GM20431 (cell line): ENCODE data around the gene E4F1.
"Not testable (repeated sequence)": the region's sequence is repeated elsewhere in the genome, so short reads cannot be mapped to it uniquely, and the experiment has no call there.

Source experiments
- in situ Hi-C: fragments of 300-500 bp; cut with MseI, MboI; formaldehyde crosslinking; loops from one replicate; pipeline ENCODE4 v1.15.0; 2020; ENCODE audit warnings: low sequenced_read_pairs; ENCODE audit not compliant: unreplicated experiment

The E4F1 gene

GRCh38 chr16:2229091-2229490, 5.7 kb downstream of the E4F1 start:
- in situ Hi-C loops, result no loop called here

- in situ Hi-C loops, result no loop called here
Observed at GRCh38 chr16:2229632-2230250, 6.3 kb downstream of the E4F1 start.

DNA sequence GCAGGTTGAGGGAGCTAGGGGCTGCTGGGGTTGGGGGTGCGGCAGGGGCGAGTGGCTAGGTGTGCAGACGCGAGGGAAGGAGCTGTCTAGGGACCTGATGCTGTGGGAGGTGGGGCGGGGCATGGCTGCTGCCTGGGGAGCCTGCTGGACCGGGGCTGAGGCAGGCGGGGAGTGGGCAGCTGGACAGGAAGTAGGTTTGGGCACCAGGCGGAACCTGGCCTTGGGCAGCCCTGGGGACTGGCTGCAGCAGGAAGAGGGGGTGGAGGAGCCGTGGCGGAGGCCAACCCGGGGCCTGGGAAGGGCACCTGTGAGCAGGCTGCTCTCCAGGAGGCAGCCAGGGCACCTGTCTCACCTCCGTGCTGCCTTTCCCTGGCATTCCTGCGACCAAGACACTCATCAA, 7.0 kb downstream of the E4F1 start:
- in situ Hi-C loops, result no loop called here

DNA sequence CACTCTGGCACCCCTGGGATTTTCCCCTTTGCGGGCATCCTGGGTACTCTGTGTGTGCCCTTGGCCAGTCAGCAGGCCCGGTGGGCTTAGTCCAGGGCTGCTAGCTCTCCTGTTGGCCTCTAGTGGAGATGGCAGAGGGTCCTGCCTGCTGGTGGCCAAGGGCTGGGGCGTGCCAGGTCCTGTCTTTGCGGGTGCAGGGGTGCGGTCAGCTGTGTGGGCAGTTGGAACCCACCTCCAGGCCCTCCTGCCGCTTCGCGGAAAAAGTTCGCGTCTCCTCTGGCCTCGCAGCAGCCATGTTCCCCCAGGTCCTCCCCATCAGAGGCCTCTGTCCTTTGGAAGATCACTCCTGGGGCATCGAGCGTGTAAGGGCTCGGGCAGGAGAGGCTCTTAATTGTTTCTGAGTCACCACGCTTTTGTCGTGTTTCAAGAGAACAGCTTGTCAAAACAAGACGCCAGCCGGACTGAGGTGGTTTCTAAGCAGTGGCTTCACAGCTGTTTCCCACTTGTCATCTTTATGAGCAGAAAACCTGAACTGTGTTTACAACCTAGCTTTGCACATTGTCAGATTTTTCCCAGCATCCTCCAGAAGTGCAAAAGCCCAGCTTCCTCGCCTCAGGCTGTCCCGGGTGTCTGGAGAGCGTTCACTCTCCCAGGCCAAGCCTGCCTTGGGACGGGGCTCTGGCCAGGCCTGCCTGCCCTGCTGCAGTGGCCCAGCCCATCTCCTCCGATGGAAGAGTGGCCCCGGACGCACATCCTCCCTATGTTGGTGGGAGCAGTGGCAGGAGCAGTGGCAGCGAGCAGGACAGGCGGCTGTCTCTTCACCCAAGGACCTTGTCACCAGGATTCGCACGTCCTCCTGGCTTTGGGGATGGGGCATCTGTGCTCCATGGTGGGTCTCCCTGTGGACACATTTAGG, 7.9 kb downstream of the E4F1 start:
- in situ Hi-C loops, result no loop called here

DNA sequence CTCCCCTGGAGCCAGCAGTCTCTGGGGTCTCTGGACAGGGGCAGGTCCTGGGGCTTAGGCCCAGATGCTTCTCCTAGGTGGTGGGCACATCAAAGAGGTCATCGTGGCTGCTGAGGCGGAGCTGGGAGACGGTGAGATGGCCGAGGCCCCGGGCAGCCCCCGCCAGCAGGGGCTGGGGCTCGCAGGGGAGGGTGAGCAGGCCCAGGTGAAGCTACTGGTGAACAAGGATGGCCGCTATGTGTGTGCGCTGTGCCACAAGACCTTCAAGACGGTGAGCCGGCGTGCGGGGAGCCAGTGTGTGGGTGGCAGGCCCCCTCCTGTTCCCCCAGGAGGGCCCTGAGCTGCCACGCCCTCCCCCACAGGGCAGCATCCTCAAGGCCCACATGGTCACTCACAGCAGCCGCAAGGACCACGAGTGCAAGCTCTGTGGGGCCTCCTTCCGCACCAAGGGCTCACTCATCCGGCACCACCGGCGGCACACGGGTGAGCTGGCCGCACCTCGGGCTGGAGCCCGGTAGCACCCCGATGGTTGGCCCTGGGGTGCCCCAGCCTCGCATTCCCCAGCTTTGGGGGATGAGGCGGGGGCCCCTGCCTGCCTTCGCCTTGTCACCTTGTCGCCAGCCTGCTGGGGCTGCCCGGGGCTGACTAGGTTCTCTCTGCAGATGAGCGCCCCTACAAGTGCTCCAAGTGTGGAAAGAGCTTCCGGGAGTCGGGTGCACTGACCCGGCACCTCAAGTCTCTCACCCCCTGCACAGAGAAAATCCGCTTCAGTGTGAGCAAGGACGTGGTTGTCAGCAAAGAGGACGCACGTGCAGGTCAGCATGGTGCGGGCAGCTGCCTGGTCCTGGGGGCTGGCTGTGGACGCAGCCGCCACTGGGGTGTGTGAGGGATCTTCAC, 9.0 kb downstream of the E4F1 start:
- in situ Hi-C loops, result no loop called here

- in situ Hi-C loops, result no loop called here
Observed at GRCh38 chr16:2233046-2233775, 9.8 kb downstream of the E4F1 start.

DNA sequence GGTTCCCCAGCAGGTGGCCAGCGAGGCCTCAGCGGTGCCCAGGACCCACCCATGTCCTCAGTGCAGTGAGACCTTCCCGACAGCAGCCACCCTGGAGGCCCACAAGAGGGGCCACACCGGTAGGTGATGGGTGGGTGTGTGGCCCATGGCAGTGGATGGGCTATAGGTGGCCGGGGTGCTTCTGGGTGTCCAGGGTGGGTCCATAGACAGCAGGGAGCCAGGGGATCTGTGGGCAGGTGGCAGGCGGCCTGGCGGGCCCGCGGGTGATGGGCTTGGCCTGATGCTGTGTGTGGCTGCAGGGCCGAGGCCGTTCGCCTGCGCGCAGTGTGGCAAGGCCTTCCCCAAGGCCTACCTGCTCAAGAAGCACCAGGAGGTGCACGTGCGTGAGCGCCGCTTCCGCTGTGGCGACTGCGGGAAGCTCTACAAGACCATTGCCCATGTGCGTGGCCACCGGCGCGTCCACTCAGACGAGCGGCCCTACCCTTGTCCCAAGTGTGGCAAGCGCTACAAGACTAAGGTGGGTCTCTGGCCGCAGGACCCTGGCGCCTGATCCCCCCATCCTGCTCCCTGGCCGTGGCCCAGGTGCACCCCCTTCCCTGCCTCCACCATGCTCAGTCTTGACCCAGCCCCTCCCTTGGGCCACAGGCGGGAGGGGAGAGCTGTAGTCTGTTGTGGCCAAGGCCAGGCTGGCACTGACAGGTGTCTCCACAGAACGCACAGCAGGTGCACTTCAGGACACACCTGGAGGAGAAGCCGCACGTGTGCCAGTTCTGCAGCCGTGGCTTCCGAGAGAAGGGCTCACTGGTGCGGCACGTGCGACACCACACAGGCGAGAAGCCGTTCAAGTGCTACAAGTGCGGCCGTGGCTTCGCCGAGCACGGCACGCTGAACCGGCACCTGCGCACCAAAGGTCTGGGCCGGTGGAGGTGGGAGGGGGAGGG, 10.8 kb downstream of the E4F1 start:
- in situ Hi-C loops, result no loop called here

DNA sequence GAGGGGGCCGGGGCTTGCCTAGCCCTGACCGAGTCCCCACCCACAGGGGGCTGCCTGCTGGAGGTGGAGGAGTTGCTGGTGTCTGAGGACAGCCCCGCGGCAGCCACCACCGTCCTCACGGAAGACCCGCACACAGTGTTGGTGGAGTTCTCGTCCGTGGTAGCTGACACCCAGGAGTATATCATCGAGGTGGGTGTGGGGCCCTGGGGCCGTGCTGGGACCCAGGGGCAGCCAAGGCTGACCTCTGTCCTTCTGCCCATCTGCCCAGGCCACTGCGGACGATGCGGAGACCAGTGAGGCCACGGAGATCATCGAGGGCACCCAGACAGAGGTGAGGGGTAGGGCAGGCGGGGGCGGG, 11.4 kb downstream of the E4F1 start:
- in situ Hi-C loops, result no loop called here

- in situ Hi-C loops, result no loop called here
Observed at GRCh38 chr16:2235234-2235651, 11.9 kb downstream of the E4F1 start.

DNA sequence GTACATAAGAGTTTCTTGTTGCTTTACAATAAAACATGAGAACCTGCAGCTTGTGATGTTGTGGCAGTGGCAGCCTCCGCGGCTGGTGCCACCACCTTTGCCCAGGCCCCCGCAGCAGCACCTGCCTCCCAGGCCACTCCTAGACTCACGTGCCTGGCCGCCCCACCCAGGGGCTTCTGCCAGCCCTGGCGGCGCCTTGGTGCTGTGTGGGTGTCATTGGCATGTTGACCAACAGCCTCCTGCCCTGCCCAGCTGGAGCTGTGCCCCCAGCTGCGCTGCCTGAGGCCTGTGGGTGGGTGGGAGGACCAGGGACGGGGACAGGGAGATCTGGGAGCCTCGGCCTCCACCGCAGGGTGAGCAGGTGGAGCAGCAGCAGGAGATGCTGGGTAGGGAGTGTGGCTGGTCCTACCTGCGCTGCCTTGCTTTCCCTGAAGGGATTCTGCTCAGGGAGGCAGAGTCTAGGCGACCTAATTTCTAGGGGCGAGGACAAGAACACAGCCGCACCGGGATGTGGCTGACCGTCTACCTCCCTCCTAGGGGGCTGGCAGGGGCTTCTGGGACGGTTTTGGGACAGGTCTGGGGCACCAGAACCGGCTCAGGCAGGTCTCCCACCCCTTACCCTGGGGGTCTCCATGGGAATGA, 12.4 kb downstream of the E4F1 start:
- in situ Hi-C loops, result no loop called here

DNA sequence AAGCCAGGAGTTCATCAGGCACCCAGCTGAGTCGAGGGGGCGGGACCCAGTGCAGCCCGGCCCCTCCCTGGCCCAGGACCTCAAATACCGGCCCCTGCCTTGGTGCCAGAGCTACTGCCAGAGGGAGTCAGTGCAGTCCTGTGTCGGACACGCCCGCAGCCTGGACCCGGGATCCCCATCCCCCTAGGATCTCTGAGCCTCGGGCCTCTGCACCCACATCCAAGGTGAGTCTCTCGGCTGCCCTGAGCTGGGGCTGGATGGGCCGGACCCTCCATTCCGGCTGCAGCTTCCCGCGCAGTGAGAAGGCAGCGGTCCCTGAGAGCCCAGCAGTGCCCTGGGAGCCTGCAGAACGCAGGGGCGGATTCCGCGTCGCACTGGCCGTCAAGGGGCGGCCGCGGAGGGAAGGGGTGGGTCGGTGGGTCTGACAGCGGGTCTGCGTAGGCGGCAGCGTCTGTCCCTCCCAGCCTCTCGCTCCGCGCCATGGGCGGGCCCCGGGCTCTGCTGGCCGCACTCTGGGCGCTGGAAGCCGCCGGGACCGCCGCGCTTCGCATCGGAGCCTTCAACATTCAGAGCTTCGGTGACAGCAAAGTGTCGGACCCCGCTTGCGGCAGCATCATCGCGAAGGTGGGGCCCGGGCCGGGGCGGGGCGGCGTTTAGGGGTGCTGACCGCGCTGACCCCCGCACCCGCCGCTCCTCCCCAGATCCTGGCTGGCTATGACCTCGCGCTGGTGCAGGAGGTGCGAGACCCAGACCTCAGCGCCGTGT, 13.1 kb downstream of the E4F1 start, which contains the start of gene DNASE1L2:
TSS of gene DNASE1L2 (plus strand) at position 108 of the 765 bp plus-strand sequence. CDS start at position 481, 373 bp downstream.
- in situ Hi-C loops, result no loop called here

GRCh38 chr16:2237102-2237482, 13.7 kb downstream of the E4F1 start:
- in situ Hi-C loops, result no loop called here

- in situ Hi-C loops, result no loop called here
Observed at GRCh38 chr16:2237493-2238149, 14.2 kb downstream of the E4F1 start.

DNA sequence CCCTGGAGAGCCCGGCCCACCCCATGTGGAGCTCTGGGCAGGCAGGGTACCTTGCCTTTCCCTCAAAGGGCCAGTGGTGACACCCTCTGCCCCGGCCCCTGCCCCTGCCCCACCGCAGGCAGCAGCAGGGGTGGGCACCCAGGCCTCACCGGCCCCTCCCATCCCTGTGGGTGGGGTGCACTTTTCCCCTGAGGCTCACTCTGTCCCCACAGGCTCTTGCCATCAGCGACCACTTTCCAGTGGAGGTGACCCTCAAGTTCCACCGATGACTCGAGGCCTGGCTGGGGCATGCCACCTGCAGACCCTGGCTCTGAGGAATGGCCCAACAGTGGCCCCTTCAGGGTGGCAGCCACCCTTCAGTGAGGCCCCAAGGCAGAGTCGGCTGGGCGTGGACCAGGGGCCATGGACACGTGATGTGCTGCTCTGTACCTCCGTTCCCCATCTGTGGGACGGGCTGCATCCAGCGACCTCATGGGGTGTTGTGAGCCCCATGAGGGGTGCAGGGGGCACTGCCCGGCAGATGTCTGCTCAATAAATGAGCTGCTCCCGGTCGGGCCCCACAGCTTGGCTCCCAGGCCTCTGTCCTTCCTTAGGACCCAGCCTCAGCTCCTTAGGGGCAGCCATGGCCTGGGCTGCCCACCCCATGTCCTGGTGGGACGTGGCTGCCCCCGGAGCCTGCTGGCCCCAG, 14.9 kb downstream of the E4F1 start:
- in situ Hi-C loops, result no loop called here

DNA sequence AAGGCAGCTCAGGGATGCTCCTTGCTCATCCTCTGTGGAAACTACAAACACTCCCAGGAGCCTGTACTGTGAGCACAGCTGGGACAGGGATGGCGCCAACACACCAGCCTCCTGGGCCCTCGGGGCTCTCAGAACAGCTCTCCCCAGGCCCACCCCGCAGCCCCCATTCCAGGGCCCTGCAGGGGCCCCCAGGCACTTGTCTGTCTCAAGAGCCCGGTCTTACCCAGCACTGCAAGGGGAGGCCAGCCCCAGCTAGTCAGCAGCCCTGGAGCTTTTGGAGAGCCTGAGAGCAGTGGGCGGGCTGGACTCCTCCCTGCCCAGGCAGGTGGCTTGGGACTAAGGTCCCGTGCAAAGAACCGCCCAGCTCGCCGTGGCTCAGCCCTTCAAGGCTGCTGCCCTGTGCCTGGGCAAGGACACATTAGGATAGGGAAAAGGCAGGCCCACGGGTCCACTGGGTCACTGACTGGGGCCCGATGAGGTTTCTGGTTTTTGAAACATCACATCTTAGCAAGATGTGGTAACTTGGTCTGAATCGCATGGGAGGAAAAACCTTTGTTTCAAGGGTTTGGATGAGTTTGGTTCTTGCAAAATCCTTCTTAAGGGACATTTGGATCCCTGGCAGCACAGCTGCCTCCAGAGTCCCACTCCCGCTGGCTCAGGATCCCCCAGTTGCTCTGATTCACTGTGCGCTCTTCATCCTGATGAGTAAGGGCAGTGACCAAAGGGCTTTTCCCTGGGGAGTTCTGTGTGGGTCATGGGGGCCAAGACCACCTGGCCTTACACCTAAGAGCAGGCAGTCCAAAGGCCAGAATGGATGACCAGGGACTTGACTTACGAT, 15.7 kb downstream of the E4F1 start:
- in situ Hi-C loops, result no loop called here

GRCh38 chr16:2240331-2240730, 16.9 kb downstream of the E4F1 start:
- in situ Hi-C loops, result not testable (repeated sequence)
